SKM-1 (cell line): ENCODE results near the gene SORCS2.

Source experiments
- DNase-seq: peaks from one replicate; lab custom pipeline; 2025; ENCODE audit not compliant: unreplicated experiment; lab: John Stamatoyannopoulos, UW

SORCS2 gene

GRCh38 chr4:7691982-7692381, 499.6 kb downstream of the SORCS2 start:
- DNase-seq: no peak

- no peak for DNase-seq
These were observed 500.3 kb downstream of the SORCS2 start for GRCh38 chr4:7692451-7693236.

- DNase-seq: no peak
These were observed 500.9 kb downstream of the SORCS2 start for GRCh38 chr4:7693237-7693608.

- DNase-seq: no peak
These were observed 501.4 kb downstream of the SORCS2 start for GRCh38 chr4:7693711-7694110.

- DNase-seq: no peak
These were observed 502.0 kb downstream of the SORCS2 start for GRCh38 chr4:7694324-7694723.

- no peak for DNase-seq
These were observed 505.0 kb downstream of the SORCS2 start for GRCh38 chr4:7697343-7697742.

- DNase-seq: no peak
These were observed 505.5 kb downstream of the SORCS2 start for GRCh38 chr4:7697821-7698220.

GRCh38 chr4:7698584-7698983, 506.2 kb downstream of the SORCS2 start:
- no peak for DNase-seq

GRCh38 chr4:7699031-7699430, 506.7 kb downstream of the SORCS2 start:
- no peak for DNase-seq

- no peak for DNase-seq
These were observed 507.5 kb downstream of the SORCS2 start for GRCh38 chr4:7699825-7700224.

- no peak for DNase-seq
These were observed 508.3 kb downstream of the SORCS2 start for GRCh38 chr4:7700665-7701064.

GRCh38 chr4:7701866-7702649, 509.7 kb downstream of the SORCS2 start:
- no peak for DNase-seq

- no peak for DNase-seq
These were observed 511.4 kb downstream of the SORCS2 start for GRCh38 chr4:7703688-7704087.

- no peak for DNase-seq
These were observed 511.8 kb downstream of the SORCS2 start for GRCh38 chr4:7704091-7704490.

GRCh38 chr4:7704625-7705024, 512.3 kb downstream of the SORCS2 start:
- no peak for DNase-seq

- no peak for DNase-seq
These were observed 512.7 kb downstream of the SORCS2 start for GRCh38 chr4:7705062-7705461.

- no peak for DNase-seq
These were observed 513.3 kb downstream of the SORCS2 start for GRCh38 chr4:7705593-7705992.

- DNase-seq: no peak
These were observed 515.9 kb downstream of the SORCS2 start for GRCh38 chr4:7708238-7708637.

GRCh38 chr4:7708981-7709380, 516.6 kb downstream of the SORCS2 start:
- DNase-seq: no peak

GRCh38 chr4:7709431-7709830, 517.1 kb downstream of the SORCS2 start:
- no peak for DNase-seq

GRCh38 chr4:7710126-7710525, 517.8 kb downstream of the SORCS2 start:
- DNase-seq: no peak

GRCh38 chr4:7710576-7711306, 518.4 kb downstream of the SORCS2 start:
- DNase-seq: no peak
